NCI-H2171 (cell line): ENCODE results near the gene SYDE1.

Experiments used
- DNase-seq: peaks from one replicate; lab custom pipeline; 2025; lab: John Stamatoyannopoulos, UW

SYDE1 gene

DNA sequence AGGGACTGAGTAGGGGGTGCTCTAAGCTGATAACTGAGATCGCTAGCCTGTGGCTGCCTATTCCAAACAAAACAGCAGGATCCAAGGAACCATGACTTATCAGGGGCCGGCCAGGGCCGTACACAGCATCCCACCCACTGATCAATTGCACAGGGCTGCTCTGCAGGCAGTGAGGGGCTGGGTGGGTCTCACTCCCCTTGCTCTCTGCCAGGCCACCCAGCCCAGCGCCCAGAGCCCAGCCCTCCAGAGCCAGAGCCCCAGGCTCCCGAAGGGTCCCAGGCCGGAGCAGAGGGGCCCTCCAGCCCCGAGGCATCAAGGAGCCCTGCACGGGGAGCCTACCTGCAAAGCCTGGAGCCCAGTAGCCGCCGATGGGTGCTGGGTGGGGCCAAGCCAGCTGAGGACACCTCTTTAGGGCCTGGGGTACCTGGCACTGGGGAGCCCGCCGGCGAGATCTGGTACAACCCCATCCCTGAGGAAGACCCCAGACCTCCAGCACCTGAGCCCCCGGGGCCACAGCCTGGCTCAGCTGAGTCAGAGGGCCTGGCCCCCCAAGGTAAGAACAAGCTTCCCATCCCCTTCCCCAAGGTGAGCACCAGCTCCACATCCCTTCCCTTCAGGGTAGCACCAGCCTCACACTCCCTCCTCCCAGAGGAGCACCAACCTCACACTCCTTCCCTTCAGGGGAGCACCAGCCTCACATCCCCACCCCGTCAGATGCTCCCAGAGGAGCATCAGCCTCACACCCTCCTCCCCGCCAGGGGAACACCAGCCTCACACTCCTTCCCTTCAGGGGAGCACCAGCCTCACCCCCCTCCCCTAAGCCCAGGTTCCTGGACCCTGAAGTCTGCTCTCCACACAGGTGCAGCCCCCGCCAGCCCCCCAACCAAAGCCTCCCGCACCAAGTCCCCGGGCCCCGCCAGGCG lies 1.9 kb downstream of the SYDE1 start:
- DNase-seq = no peak

GRCh38 chr19:15109768-15110417 lies 2.7 kb downstream of the SYDE1 start:
- no peak for DNase-seq

- no peak for DNase-seq
Measured at GRCh38 chr19:15110418-15110815, 3.2 kb downstream of the SYDE1 start.

DNA sequence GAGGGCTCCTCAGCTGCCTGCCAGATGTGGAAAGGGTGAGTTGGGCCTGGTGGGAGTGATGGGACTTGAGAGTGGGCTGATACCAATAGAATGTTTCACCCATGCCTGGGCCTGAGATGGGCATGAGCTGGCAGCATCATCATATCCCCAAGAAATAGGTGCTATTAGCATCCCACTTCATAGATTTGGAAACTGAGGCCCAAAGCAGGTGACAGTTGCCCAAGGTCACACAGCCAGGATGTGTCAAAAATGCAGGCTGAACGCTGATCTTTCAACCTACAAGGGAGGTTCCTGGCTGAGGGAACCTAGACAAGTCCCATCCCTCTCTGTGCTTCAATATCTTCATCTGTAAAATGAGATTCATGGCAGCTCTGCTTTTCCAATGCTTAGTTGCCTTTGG lies 4.6 kb downstream of the SYDE1 start:
- DNase-seq = no peak

GRCh38 chr19:15112385-15112784 lies 5.2 kb downstream of the SYDE1 start:
- DNase-seq = no peak

DNA sequence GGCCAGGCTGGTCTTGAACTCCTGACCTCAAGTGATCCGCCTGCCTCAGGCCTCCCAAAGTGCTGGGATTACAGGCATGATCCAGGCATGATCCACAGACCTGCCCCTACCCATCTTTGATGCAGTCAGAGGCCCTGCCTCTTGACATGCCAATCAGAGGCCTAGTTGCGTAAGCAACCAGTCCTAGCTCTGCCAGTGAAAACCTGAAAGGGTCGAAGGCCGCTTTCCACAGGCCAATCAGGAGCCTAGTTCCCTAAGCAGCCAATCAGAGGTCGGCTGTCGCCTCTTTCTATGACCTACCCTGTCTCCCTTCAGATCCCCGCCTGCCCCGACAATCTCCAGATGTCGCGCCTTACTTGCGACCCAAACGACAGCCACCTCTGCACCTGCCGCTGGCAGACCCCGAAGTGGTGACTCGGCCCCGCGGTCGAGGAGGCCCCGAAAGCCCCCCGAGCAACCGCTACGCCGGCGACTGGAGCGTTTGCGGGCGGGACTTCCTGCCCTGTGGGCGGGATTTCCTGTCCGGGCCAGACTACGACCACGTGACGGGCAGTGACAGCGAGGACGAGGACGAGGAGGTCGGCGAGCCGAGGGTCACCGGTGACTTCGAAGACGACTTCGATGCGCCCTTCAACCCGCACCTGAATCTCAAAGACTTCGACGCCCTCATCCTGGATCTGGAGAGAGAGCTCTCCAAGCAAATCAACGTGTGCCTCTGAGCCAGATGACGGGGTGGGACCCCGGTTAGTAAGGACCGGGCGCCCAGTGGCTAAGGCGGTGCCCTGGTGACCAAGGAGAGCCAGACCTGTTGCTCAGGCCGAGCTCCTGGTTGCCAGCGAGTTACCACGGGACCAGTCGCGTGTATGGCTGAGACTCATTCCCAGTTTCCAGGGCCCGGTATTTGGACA lies 6.3 kb downstream of the SYDE1 start:
- DNase-seq = no peak

DNA sequence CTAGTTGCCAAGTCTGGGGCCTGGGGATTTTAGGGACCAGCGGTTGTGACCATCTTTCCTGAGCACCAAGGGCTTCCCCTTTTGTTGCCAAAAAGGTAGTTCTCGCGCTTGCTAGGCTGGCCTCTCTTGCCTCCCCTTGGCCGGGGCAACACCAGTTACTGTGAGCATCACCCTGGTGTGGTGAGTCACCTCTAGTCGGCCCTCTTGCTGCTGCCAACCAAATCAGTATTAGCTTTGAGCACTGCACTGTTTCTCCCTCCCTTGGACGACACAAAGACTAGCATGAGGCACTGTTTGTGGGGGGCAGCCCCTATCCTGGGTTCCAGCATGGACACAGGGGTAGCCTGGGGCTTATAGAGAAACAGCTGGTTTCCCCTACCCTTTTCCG lies 6.9 kb downstream of the SYDE1 start:
- no peak for DNase-seq

- no peak for DNase-seq
Measured at GRCh38 chr19:15115080-15115479, 7.9 kb downstream of the SYDE1 start.

DNA sequence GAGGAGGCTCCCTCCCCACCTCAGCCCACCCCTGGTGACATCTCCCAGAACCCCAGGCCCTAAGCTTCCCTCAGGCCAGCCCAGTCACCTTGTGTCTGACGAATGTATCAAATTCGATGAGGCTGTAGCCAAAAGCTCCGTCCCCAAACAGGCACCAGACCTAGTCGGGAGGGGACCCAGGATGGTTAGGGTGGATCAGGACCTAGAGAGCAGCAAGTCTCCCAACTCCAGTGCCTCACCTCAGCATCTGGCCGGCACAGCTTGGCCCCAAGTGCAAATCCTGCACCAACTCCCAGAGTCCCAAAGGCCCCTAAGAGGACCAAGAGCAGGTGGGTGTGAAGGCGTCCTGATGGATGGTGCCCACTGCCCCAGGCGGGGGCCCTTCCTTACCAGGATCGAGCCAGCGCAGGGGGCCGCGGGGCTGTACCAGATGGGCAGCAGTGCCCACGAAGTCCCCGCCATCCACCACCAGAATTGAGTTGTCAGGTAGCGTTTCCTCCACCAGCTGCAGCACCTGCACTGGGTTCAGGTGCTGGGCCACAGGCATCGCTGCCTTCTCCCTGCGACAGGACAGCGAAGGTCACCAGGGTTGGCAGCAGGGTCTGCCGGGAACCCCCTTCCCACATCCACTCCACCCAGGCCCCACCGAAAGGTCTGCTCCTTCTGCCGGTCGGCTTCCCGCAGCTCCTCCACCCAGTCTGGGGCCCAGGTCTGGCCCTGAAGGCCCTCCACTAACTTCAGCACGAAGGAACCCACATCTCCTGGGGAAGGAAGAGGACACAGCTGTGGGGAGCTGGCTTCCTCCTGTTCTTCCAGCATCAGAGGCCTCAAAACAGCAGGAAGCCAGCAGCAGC lies 8.8 kb downstream of the SYDE1 start:
- no peak for DNase-seq

- DNase-seq = no peak
Measured at GRCh38 chr19:15116856-15117255, 9.7 kb downstream of the SYDE1 start.

- DNase-seq = no peak
Measured at GRCh38 chr19:15118248-15118647, 11.0 kb downstream of the SYDE1 start.

DNA sequence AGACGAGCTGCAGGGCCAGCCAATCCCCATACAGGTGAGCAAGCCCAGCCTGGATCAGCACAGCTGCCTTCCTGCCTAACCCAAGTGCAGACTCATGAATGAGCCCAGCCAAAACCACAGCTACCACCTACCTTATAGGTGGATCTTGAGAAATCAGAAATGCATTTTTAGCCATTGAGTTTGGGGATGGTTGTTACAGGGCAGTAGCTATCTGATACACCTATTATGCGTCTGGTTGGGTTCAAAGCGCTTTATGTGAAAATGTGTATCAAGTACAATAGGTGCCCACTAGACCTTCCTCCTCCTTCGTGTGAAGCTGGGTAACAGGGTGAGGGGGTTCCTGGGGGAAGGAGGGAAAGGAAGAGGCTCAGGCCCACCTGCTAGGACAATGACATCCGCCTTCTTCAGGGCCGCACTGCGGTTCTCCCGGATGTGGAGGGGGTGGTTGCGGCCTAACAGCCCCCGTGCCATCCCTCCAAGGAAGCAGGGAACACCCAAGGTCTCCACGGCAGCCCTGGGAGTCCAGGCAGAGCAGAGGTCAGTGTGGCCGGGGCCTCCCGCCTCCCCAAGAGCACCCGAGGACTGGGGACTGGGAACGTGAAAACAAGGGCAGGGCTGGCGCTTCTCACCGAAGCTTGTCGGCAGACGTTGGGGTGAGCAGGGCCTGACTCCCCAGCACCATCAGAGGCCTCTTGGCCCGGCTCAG lies 11.7 kb downstream of the SYDE1 start:
- no peak for DNase-seq

DNA sequence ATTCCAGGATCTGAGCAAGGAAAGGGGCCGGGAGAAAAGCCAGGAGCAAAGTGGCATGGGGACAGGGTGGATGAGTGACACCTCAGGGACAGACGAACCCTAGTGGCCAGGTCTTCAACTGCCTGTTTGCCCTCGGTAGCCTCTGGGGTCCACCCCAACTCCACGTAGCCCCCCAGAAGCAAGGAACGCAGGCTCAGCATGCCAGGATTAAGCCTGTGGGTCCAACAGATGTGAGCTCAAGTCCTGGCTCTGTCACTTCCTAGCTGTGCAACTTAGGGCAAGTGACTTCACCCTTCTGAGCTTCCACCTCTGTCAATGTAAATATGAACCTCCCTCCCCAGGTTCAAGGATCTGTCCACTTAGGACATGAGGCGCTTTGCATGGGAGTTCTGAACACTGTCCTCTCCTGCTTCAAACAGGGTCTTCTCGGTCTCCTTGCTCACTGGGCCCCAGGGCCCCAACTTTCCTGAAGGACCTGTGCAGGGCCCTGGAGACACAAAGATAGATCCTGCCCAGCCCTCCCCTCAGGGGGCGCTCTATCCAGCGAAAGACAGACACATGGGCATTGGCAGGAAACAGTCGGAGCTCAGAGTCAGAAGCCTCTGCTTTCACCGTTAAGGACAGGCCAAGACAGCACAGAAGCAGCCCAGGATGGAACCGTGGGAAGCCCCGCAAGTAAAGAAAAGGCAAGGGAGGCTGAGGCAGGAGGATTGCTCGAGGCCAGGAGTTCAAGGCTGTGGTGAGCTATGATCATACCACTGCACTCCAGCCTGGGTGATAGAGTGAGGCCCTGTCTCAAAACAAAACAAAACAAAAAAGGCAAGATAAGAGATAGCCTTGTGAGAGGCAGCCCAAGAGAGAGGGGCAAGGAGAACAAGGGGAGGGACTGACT lies 13.2 kb downstream of the SYDE1 start:
- DNase-seq = no peak

DNA sequence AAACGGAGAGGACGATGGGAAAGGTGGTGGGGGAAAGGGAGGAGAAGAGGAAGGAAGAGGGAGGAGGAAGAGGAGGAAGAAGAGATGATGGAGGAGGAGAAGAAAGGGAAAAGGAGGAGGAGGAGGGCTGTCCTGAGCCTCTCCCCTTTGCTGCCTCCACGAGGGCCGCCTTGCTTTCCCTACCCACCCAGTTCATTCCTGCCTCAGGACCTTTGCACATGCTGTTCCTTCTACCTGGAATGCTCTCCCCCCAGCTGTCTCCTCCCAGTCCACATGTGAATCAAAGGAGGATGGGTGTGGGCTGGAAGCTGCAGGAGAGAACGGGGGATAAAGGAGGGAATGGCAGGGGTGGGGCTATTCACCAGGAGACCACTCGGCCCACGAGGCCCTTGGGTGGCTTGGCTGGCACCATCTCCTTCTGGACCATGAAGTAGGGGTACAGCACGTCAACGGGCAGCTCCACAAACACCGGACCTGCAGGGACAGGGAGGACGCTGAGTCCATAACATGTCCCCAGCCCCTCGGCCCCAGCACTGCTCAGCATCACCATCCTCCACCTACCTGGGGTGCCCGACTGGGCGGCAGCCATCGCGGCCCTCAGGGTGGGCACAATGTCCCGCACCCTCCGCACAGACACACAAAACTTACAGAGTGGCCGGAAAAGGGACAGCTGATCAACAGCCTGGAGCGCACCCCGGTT lies 15.3 kb downstream of the SYDE1 start:
- DNase-seq = no peak

GRCh38 chr19:15123031-15123890 lies 16.1 kb downstream of the SYDE1 start:
- no peak for DNase-seq

GRCh38 chr19:15123900-15124299 lies 16.7 kb downstream of the SYDE1 start:
- DNase-seq = peak; percentile 83

DNA sequence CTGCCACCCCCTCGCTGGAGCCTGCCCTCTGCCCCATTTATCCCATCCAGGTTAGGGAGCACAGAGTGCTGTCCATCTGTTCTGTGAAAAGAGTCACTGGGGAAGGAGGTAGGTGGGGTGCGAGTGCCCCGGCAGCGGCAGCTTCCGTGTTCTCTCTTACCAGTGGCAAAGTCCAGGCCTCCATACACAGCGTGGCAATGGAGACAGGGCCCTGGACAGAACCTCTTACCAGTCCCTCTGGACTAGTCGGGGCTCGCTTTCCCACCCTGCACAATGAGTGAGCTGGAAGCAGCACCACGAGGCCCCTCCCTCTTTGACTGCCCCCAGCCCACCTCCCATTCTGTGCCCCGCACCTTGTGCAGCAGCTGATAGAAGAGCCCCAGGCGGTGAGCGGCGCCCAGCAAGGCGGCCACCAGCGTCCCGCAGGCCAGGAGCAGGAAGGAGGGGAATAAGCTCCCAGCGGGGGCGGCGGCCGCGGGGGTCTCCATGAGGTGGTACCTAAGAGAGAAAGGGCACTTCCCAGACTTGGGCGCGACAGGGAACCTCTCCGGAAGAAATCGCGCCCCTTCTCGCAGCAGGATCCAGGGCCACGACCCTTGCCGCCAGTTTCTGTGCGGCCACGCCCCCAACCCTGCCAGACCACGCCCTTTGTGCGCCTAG lies 17.5 kb downstream of the SYDE1 start:
- no peak for DNase-seq
